DMS 273 (cell line): ENCODE measurements around the gene TBL1X.
A peak's percentile ranks its signal among the peaks of the same experiment; 100 is the strongest.
"Not testable (repeated sequence)": the region's sequence is repeated elsewhere in the genome, so short reads cannot be mapped to it uniquely, and the experiment has no call there.

Experiments
- DNase-seq: peaks from one replicate; lab custom pipeline; 2025; ENCODE audit not compliant: unreplicated experiment; lab: John Stamatoyannopoulos, UW

The TBL1X gene

DNA sequence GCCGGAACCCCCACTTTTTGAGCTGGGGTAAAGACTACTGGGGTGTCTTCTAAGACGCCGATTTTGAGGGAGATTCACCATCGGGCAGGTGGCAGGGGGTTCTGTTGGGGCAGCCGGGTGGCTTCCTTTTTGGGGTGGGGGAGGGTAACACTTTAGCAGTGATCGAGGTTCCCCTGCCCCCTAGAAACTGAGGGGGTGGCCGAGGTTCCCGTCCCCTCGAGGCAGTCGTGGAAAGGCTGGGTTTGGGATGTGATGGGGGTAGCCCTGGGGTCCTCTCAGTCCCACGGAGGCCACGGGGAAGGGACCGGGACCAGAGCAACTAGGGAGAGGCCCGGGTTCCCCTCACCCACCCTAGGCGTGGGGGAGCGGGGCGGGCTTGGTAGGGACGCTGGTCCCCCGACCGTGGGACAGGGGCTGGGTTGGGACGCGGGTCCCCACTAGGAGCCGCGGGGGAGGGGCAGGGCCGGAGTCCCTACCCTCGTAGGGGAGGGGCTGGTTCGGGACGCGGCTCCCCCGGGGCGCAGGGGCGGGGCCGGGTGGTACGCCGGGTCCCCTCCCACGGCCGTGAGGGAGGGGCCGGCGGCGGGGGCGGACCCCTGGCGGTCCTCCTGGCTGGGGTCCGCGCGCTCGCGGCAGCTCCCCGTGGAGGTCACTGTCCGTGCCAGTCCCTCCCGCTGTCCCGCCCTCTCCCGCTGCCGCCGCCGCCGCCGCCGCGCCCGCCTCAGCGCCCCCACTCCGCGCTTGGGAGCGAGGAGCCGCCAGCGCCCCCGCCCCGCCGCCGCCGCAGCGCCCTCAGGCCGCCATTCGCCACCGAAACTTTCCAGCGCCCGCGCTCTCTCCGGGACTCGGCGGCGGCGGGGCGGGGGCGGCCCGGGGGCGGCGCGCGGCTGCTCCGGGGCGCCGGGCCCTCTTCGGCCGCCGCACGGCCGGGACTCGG, at the start of gene TBL1X:
Gene TBL1X (plus strand): TSS at position 624 of the 937 bp plus-strand sequence. CDS start 188,529 bp downstream, outside the sequence.
- peak; percentile 85 for DNase-seq

DNA sequence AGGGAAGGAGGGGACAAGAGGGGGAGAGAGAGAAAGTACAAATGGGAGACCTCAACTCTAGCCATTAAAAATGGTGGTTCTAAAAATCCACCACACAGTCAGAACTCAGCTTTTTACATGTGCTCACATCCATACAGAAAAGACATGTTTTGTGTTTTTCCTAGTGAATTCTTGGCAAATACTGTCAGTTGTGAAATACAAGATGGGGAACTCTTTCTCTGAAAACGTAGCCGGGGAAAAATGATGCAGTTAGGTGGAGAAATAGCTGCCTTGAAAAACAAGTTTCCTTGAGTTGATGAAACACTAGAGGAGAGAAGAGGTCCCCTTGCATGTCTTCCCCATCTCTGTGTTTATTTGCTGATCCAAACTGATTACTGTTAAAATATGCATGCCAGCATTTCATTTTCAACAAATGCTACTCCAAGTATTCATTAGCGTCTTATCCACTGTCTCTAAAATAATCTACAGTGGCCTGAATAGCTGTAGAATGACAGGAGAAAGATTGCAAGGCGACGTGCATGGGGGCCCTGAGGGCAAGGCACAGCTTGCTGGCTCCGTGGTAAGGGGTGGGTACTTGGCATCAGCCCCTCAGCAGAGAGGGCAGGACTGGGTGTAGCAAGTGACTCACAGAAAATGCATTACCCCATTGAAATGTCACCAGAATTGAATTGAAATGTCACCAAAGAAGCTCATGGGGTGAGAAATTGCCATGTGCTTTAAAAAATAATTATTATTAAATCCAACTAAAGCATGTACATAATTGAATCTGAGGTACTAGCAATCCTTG, 48.1 kb upstream of the TBL1X start:
- DNase-seq = no peak

DNA sequence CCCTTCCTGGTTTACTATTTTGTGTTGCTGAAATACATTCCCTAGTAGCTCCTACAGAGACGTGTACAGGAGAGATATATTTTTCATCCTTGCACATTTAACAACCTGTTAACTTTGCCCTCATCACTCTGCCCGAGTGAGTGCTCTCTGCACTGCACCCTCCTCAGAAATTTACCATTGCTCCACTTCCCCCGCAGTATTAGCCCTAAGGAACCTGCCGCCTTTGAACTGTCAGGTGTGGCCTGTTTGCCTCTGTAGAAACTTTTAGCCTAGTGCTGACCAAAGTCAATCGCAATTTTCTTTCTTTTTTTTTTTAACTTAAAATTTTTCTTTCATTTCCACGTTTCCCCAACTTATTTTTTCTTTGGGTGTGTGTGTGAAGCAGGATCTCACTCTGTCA, 46.6 kb upstream of the TBL1X start:
- DNase-seq = no peak

DNA sequence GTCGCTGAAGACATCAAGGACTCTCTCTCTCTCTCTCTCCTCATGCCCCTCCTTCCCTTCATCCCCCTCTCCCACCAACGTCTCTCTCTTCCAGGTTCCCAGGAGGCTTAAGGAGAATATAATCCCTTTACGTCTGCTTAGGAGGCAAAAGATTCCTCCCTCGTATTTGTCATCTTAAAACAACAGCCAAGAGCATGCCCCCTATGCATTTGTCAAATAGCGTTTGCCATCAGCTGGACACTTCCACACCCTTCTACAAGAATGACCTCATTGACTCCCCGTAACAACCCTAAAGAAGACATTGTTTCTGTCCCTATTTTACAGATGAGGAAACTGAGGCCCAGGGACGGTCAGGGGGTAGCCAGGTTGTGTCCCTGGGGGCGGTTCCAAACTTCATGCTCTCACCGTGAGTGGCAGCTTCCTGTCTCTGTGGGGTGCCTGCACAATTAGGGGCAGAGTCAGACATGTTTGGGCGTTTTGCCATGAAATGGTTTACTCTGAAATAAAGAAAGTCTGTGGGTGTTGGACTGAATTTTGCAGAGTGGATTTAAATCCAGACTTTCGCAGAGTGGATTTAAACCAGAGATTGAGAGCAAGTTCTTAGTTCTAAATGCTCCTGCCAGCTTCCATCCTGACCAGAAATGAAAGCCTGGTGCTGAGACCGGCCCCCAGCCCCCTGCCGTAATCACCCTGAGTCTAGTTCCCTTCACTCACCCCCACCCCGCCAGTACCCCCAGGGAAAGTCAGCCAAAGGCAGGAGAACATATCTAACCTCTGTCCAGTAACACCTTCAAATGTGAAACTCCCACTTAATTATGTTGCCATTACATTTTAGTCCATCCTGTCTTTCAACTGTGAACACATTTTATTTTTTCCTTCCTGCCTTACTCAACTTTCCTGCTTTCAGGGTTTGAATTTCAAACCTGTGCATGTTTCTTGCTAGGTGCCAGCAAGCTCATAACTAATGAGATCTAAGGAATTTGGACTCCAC, 44.3 kb upstream of the TBL1X start:
- DNase-seq = peak; percentile 34

DNA sequence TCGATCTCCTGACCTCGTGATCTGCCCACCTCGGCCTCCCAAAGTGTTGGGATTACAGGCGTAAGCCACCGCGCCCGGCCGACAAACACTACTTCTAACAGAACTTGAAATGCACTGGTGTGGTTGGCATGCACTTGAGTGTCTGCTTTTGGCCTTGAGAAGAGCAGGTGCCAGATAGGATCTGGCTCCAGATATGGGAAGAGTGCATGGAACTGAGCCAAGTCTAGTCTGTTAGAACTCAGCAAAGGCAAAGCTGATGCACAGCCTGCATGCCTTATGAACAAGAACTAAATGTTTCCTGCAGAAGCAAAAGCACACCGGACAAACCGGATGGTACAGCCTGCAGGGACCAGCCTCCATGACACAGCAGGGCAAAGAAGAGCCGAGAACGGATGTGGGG, 35.1 kb upstream of the TBL1X start:
- peak; percentile 60 for DNase-seq

DNA sequence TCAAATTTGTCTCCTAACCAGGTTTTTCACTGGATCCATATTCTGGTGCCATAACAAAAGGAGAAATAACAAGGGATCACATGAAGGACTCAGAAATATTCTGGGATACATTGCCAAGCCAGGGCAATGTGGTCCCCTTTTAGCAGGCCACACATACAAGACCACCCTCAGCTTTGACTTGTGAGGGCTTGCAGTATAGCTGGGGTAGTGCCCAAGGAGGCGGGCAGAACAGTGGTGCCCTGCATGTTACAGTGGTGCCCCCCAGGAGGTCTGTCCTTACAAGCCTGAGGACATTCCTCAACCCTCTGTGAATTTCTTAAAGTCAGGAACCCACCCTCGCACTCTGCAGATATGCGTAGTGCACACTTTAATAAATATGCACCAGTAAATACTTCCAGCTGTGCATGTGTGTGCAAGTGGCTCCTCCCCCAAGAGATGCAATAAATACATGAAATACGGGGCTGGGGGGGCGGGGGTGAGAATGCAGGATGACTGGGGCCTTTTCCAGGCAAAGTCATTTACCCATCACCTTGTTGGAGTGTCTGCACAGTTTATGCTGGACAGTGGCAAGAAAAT, 34.4 kb upstream of the TBL1X start:
- DNase-seq = no peak

DNA sequence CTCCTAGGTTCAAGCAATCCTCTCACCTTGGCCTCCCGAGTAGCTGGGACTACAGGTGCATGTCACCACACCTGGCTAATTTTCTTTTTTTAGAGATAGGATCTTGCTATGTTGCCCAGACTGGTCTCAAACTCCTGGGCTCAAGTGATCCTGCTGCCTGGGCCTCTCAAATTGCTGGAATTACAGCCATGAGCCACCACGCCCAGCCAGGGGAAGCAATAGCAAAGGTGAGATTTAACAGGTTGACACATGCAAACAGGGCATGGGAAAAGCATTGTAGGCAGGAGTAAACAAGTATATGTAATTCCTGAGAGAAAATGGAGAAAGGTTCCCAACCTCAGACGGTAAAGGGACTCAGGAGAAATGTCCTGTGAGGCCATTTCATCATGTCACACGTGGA, 33.6 kb upstream of the TBL1X start:
- DNase-seq = no peak

DNA sequence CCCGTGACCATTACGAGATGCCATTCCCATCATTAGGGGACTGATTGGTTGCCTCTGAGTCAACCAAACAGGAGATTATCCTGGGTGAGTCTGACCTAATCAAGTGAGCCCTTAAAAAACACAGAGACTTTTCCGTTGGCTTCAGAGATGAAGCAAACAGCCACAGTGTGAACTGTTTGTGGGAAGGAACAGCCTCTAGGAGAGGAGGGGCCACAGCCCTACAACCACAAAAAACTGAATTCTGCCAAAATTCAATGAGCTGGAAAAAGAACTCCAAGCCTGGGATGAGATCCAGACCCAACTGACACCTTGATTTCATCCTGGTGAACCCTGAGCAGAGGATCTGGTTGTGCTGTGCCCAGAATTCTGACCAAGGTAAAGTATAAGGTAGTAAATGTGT, 31.3 kb upstream of the TBL1X start:
- DNase-seq = no peak

DNA sequence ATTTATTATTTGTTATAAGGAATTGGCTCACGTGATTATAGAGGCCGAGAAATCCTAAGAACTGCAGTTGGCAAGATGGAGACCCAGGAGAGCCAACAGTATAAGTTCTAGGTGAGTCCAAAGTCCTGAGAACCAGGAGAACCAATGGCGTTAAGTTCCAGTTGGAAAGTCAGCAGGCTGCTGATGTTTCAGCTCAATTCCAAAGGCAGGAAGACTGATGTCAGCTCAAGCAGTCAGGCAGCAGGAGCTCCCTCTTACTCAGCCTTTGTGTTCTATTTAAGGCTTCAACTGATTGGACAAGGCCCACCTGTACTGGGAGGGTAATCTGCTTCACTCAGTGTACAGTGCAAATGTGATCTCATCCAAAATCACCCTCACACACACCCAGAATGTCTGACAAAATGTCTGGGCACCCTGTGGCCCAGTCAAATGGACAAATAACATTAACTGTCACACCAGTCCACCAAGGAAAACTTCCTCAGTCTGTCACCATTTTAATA, 30.8 kb upstream of the TBL1X start:
- no peak for DNase-seq

DNA sequence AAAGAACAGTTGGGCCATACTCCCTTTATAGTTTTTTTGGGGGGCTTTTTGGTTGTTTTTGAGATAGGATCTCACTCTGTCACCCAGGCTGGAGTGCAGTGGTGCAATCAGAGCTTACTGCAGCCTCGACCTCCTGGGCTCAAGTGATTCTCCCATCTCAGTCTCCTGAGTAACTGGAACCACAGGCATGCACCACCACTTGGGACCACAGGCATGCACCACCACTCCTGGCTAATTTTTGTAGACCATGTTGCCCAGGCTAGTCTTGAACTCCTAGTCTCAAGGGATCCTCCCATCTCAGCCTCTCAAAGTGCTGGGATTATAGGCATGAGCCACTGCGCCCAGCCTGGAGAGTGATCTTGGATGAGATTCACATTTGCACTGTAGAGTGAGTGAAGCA, 29.8 kb upstream of the TBL1X start:
- DNase-seq = not testable (repeated sequence)

DNA sequence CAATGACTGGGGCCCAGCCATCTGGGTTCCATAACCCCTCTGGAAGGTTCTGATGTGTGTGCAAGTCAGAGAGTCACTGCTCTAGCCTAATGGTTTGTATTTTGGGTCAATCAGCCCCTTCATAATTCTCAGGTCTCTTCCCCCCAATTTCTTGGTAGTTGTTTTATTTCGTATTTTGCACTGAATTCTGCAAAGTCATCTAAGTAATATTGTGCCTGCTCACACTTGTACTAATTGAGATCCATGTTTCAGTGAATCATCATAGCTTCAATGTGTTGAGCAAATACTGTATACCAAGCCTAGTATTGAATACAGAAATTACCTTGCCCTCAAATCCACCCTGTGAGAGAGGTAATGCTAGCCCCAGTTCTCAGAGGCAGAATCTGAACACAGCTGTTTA, 28.0 kb upstream of the TBL1X start:
- no peak for DNase-seq

DNA sequence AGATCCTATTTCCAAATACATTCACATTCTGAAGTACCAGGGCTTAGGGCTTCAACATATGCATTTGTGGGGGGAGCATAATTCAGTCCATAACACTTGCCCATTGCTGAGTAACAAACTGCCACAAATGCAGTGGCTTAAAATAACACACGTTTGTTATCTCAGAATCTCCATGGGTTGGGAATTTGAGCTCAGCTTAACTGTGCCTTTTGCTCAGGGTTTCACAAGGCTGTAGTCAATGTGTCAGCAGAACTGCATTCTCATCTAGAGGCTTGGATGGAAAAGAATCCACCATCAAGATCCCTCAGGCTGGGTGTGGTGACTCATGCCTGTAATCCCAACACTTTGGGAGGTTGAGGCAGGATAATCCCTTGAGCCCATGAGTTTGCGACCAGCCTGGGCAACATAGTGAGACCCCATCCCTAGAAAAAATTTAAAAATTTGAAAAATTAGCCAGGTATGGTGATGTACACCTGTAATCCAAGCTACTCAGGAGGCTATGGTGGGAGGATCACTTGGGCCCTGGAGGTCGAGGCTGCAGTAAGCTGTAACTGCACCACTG, 25.8 kb upstream of the TBL1X start:
- no peak for DNase-seq

DNA sequence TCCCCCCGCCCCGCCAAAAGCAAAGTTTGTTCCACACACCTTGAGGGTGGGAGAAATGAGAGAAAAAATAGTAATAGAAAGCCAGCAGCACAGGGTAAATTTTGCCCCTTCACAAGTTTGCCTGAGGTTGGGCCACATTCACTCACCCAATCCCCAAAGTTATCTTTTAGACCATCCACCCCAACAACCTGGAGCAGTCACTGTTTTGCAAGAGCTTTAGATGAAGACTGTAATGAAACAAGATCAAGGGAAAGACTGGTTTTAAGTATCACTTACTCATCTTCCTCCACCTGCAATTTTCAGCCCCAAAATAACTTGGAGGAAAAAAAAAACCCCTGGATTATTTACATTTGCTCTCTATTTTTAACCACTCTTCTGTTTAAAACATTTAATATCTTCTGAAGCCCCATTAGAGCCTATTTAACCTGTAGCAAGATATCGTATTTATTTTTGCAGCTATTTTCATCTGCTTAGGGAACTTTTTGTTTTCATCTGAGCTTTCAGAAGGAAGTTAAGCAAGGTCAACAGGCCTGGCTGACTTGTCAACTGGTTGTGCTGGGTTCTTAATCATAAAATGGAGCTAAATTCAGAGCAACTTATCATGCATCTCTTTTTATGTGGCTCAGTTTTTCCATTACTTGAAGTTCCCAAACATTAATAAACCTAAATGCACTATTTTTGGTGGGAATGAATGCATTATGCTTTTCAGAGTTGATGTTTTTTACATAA, 24.6 kb upstream of the TBL1X start:
- no peak for DNase-seq

DNA sequence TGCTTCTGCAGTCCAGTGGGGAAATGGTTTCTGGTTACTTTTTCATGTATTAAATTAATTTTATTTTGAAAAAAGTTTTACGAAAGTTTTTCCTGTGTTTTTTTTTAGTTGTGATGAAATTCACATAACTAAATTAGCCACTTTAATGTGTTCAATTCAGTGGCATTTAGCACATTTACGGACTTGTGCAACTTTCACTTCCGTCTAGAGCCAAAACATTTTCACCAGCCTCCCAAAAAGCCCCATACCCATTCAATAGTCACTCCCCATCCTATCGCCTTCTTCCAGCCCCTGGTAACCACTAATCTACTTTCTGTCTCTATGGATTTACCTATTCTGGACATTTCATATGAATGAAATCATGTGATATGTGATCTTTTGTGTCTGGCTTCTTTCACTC, 22.8 kb upstream of the TBL1X start:
- DNase-seq = no peak

DNA sequence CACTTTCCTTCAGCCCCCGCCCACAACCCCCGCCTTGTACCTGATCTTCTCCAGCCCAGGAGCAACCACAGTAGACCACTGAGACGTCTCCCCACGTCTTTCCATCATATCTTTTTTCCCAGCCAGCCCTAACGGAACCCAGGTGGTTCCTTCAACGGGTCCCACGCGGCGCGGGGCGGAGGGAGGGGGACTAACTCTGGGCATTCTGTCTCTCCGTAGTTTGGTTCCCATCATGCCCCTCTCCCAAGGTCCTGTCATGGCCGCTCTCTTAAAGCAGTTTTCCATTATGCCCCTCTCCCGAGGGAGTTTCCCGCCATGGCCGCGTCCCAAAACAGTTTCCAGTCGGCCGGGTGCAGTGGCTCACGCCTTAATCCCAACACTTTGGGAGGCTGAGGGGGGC, 21.5 kb upstream of the TBL1X start:
- DNase-seq = no peak

DNA sequence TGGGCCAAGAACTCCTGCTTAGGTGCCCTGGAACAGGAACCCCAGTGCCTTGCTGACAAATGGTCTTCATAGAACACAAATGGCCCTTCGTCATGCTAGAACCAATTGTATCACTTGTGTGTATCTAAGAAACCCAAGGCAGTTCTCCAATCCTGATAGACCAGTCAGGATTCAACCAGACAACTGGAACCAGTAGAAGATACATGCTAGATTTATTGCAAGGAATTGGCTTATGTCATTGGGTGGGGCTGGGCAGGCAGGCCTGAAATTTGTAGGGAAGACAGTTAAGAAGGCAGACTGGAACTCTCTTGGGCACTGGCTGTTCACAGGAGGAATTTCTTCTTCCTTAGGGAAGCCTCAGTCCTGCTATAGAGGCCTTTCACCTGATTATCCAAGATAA, 17.0 kb upstream of the TBL1X start:
- DNase-seq = no peak

DNA sequence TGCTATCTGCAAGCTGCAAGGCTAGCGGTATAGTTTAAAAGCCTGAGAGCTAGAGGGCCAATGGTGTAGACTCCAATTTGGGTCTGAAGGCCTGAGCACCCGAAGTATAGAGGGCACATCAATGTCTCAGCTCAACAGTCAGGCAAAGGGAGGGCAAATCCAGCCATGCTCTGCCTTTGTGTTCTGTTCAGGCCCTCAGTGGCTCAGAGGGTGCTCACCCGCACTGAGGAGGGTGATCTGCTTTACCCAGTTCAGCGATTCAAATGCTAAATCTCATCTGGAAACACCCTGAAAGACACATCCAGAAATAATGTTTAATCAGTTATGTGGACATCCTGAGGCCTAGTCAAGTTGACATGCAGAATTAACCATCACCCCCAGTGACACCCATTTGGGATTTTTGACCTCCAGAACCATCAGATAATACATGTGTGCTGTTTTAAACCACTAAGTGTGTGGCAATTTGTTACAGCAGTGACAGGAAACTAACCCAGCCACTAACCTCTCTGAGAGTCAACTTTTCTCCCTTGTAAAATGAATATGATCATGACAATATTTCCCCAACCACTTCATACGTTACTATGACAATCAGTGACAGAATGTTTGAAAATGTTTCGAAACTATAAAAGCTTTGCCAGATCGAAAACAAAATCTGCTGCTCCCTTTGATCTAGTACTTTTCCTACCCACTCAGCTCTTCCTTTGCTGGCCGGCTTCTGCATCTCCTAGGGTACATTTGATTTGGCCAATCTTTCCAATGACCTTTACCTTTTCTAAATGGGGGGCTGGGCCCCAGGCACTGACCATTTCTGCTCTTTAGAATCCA, 8.4 kb upstream of the TBL1X start:
- no peak for DNase-seq

DNA sequence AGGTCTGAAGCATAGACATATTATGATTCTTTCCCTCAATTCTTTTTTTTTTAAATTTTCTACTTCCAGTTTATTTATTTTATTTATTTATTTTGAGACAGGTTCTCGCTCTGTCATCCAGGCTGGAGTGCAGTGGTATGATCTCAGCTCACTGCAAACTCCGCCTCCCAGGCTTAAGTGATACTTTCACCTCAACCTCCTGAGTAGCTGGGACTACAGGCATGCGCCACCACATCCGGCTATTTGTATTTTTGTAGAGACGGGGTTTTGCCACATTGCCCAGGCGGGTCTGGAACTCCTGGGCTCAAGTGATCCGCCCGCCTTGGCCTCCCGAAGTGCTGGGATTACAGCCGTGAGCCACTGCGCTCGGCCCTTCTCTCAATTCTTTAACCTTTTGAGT, 6.8 kb upstream of the TBL1X start:
- DNase-seq = not testable (repeated sequence)
